SIG-M5 treated with dmso at 0.1 percent for 504 hours (cell line): ENCODE measurements around the gene SH2D7.

Source experiments
- DNase-seq: peaks from one replicate; lab custom pipeline; 2025; ENCODE audit not compliant: unreplicated experiment; lab: John Stamatoyannopoulos, UW

The SH2D7 gene

DNA sequence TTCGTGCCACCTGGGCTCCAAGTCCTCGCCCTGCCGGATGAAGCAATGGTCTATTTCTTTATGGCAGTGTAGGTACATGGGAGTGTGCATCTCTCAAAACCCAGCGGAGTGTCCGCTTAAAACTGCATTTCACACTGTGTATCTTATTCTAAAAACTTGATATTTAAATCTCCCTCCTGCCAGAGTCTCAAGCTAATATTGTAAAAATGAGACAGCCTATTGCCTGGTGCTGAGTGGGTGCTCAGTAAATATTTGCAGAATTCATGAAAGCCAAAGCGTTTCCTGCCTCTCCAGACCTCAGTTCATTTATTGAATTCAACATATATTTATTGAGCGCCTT lies 14.5 kb upstream of the SH2D7 start:
- no peak for DNase-seq

DNA sequence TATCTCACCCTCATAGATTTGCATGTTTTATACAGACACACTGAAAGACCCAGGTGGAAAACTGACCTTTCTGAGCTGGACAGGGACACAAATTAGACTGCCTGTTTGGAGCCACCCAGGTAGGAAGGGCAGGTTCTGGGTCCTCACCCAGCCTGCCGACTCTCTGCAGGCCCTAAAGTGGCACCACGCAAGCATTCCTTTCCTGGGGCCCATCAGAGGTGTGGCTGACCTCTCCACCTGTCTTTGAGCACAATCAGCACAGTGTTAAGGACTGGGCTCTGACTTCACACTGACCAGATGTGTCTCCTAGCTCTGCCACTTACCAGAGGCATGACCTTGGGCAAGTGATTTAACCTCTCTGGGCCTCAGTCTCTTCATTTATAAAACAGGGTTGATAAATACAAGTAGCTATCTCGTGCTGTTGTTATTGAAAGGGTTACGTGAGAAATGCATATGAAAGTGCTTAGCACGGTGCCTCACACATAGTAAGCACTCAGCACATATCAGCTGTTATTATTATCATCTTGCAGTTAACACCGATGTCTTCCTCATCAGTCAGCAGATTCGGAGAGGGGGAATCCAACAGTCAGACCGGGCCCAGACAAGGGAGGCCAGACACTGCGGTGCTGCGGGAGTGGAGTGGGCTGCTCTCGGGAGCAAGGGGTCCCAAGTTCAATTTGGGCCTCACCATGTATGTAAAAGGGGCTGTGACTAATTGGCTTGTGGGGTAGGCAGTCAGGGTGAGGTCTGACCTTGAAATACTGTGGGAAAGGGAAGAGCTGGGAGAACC lies 12.9 kb upstream of the SH2D7 start:
- DNase-seq: no peak

DNA sequence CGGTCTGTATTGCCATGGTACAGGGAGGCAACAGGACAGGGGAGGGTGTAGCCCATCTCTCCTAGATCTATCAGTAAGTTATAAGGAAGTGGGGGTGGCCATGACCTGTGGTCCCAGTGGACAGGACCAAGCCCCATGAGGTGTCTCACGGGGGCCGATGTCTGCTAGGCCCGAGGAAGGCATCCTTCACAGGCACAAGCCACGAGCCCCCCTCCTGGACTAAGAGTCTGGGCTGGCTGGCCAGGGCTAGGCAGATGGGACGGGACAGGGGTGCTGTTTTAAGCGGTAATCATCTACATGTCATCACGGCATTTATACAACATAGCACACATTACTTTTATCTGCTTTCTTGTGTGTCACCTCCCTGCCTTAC lies 12.3 kb upstream of the SH2D7 start:
- DNase-seq: no peak

DNA sequence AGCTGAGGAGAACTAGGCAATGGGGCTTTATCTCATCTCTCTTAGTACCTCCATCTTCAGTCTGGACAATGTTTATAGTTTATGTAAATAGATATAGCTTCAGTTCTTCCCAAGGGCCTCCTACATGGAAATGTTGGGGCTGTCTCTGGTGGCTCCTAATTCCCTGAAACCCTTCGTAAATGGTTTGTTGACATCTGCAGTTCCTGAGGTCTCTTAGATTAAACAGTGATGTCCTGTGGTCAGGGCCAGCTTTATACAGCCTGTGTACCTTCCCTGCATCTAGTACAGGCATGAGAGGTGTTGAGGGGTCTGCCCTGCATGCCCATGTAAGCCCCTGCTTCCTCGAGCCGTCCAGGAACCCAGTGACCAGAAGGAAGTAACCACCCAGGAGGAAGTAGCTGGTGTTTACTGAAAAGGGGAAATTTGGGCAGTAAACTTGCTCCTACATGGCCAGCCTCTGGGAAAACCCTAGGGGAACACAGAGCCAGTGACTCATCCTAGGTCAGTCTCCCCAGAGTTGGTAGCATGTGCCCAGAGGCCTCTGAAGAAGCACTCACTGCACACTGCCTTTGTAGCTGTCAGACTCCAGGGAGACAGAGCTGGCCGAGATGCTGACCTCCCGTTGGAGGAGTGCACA lies 10.1 kb upstream of the SH2D7 start:
- no peak for DNase-seq

DNA sequence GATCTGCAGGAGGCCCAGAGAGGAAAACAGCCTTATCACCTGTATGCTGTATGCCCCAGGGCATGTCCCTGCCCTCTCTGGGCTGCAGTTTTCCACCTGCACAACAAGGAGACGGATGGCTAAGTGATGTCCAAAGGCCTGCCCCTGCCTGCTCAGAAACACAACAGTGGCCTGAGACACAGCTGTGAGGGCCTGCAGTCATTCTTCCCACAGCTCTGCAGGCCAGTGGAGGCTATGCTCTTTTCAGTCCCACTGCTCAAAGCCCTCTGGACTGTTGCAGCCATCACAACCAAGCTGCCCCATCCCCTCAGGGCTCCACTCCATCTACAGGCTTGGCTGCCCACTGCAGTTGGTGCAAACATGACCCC lies 9.6 kb upstream of the SH2D7 start:
- no peak for DNase-seq

DNA sequence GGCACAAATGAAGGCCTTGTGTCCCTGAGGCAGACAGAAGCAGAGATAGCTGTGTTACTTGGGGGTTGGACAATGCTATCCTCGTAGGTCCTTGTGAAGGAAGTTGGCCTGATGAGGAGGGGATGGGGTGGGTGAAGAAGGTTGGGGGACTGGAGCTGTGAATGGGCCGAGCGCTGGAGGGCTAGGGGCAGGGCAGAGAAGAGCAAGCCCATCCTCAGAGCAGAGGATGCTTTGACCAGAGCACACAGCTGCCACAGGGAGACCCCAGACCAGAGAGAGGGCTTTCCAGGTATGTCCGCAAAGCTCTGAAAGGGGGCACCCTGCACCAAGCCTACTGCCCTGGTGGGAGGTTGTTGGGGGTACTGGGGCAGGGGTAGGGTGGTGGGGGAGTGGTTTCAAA lies 9.2 kb upstream of the SH2D7 start:
- DNase-seq: no peak

DNA sequence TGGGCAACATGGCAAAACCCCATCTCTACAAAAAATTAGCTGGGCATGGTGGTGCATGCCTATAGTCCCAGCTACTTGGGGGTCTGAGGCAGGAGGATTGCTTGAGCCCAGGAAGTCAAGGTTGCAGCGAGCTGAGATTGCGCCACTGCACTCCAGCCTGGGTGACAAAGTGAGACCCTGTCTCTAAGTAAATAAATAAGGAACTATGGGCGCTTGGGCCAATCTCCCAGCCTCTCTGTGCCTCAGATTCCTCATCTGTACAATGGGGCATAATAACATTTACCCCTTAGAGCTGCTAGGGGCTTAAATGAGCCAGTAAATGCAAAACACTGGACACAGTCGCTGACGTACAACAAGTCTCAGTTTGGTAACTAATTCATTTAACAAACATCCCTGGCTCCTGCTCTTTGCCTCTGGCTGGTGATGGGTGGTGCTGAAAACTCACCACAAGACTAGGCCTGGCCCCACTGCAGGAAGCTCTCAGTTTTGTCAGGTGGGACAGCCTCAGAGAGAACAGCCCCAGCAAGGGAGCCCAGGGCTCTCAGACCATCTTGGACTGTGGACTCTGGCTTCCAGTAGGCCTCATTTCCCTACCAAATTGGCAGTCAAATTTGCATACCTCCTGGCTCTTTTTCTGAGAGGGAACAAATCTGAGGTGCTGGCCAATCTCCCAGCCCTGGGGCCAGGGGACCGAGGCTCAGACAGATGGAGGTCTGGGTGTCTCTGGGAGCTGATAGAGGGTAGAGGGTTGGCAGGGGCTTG lies 8.5 kb upstream of the SH2D7 start:
- DNase-seq: no peak

DNA sequence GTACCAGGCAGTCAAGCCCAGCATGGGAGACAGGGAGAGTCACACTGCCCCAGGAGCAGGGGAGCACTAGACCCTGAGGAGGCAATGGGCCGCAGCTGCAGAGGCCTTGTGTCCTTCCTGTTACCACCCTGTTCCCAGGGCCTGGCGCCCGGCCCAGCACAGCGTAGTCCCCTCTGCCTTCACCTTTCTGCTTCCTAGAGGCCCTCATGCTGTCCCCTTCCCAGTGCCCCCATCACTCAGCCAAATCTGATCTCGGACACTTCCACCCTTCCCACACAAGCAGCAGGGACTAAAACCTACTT lies 8.0 kb upstream of the SH2D7 start:
- DNase-seq: no peak

DNA sequence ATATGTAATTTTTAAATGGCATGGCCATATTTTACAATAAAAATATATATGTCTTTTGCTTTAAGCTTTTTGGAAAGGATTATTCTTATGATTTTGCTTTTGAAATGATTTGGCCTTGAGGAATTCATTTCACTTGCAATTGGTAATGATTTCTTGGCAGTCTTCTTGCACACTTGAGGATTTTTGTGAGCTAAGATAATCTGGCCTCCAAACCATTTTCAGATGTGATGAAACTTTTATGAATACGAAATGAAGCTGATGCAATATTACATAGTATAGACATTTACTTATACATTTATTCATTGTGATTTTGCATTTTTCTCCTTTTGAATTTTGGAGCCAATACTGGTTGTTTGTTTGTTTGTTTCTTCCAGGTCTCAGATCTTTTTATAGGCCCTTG lies 6.4 kb upstream of the SH2D7 start:
- no peak for DNase-seq

DNA sequence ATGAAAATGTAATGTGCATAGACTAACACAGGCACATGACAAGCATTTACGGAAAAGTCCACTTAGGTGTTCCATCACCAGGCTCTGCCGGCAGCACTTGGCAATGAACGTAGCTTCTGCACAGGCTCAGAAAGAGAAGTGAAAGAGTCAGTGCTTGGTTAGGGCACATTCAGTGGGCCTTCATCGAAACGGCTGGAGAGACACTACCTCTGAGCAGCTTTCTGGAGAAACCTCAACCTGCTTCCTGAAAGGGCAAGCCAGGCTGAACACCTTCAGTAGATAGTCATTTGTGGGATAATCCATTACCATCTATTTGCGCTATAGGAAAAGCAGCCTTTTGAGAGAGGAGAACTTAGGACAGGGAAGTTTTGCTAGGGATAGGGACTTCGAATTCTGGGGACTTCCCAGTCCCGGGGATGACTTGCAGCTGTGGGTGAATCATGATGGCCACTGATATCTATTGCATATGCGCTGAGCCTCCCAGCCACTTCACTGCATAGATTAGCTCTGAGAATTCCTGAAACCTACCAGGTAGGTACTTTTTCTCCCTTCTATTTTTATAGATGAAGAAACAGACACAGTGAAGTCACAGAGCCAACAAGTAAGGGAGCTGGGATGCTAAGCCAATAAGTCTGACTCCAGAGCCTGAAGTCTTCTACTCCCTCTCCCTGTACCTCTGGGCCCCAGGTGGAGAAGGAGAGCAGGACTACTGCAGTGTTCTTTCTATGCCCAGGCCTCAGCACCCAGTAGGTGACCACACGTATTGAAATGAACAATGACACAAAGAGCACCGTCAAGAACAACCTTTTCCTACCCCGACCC lies 4.2 kb upstream of the SH2D7 start:
- DNase-seq: peak; percentile 57

DNA sequence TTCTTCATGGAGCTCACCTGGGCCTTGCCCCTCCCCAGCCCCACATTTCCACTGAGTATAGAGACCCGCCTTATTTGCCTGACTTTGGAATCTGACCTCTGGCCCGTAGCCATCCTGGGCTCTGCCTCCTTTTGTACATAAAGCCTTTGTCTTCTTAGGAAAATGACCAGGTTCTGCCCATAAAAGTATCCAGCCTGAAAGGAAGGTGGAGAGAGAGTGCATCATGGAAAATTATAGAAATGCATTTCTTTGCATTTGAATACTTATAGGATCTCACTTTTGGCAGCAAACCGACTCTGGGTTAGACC lies 3.6 kb upstream of the SH2D7 start:
- no peak for DNase-seq

DNA sequence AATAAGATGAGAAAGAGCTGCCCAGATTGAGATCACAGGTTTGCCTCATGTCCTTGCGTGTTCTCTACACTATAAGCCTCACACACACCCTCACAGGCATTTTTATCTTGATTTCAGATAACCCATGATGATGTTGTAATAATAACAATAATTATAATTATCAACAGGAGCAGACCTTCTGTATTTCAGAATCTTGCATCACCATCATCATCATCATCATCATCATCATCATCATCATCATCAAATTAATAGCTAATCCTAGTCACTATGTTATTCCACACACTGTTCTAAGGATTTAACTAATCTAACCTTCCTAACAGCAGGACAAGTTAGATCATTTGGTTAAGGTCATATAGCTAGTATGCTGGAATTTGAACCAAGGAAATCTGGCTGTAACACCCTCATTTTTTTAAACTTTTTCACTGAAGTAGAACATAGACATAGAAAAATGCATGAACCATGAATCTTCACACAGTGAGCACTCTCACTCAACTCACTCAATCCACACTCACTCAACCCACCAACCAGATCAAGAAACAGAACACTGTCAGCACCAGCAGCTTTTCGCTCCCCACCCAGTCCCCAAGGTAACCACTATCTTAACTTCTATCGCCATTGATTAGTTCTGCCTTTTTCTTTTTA lies 1.8 kb upstream of the SH2D7 start:
- no peak for DNase-seq

DNA sequence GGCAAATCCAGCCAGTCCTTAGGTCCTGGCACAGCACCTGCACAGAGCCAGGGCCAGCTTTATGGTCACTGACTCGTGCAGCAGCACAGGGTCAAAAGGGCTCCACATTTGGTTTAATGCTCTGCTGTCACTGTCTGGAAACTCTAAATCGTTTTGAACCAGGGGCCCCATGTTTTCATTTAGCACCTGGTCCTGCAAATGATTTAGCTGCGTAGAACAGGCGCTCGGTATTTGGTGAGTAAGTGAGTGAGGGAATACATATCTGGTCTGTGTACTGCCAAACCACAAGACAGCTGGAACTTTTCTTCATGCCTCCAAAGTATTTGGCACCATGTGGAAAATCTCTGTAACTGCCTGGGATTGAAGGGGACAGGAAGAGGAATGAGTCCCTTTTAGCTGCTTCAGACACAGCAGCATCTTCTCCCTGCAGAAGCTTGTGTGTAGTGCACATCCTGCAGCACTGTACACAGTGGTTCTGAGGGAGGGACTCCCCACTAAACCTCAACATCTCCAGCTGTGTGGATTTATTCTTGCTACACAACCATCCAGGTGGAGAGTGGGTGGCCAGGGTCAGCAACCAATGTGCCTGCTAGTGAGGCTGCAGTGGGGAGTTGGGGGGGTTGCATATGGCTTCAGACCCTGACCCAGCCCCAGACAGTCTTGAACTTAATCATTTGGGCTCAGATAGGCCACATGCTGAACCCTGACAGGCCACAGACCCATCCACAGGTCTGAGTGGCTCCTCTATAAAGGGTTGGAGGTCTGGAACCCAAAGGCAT lies 1.1 kb downstream of the SH2D7 start:
- DNase-seq: no peak

DNA sequence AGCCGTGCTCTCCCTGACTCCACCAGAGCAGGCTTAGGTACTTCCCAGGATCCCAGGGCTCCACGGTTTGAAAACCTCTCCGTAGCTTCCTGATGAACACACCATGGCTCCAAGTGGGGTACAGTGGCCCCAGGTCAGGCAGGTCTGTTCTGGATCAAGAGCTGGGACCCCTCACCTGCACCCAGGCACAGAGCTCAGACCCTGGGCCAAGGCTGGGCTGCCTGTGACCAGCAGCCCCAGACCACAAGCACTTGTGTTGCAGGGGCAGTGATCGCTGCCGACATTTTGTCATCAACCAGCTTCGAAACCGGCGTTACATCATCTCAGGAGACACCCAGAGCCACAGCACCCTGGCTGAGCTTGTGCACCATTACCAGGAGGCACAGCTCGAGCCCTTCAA lies 5.3 kb downstream of the SH2D7 start:
- no peak for DNase-seq

DNA sequence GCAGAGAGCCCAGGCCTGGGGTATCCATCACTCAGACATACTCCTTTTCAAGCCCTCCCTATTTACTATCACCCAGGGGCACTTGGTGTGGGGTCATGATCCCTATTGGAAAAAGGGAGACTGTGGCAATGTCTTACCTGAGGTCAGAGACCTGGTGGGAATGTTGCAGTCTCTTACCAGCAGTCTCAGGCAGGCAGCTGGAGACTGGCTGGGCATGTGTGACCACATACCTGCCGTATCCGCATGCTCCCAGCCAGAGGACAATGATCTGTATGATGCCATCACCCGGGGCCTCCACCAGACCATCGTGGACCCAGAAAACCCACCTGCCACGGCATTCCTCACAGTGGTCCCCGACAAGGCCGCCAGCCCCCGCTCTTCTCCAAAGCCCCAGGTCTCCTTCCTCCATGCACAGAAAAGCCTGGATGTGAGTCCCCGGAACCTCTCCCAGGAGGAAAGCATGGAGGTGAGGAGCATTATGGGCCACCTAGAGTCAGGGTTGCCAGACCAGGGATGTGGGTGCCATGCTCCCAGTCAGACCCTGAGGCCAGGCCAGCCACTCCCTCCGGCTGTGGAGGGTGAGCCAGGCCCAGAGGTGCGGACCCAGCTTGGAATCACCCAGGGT lies 5.9 kb downstream of the SH2D7 start:
- no peak for DNase-seq

DNA sequence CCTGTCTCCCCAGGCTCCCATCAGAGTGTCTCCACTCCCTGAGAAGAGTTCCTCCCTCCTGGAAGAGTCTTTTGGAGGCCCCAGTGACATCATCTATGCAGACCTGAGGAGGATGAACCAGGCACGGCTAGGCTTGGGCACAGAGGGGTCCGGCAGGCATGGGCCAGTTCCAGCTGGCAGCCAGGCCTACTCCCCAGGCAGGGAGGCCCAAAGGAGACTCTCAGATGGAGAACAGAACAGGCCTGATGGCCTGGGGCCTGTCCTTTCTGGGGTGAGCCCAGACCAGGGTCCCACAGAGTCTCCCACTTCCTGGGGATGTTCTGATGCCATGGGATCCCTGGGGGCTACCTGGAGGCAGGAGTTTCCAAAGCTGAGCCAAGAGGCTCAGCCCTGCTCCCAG lies 8.5 kb downstream of the SH2D7 start:
- no peak for DNase-seq

DNA sequence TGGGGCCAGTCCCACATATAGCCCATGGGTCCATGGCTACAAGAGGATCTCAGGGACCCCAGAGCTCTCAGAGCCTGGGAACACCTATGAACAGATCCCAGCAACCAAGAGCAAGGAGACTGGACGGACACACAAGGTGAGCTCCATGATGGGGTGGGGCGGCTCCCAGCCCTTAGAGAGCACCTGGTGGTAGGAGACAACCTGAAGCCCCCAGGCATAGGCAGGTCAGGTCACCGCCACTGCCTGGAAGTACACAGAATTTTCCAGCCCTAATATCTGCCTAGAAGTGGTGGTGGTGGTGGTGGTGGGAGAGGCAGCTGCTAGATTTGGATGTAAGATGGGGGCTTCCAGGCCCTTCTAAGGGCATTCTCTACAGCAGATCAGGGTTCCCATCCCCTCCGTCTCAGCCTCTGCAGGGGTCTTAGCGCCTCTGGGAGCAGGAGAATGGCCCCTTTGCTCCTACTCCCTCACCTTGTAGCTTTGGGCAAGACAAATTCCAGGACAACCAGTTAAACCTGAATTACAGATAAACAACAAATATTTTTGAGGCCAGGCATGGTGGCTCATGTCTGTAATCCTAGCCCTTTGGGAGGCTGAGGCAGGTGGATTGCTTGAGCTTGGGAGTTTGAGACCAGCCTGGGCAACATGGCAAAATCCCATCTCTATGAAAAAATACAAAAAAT lies 9.2 kb downstream of the SH2D7 start:
- peak; percentile 4 for DNase-seq

DNA sequence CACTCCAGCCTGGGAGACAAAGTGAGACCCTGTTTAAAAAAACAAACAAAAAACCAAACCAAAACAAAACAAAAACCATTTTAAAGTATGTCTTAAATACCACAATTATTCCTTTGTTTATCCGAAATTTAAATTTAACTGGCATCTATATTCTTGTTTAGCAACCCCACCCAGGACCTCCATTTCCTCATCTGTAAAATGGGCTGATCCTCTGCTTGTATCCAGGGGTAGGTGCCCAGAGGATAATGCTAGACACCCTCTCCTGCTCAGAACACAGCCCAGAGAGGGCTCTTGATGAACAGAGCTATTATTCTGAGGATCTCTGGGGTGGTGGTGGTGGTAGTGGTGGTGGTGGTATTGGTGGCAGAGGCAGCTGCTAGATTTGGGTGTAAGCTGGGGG lies 9.8 kb downstream of the SH2D7 start:
- DNase-seq: no peak

DNA sequence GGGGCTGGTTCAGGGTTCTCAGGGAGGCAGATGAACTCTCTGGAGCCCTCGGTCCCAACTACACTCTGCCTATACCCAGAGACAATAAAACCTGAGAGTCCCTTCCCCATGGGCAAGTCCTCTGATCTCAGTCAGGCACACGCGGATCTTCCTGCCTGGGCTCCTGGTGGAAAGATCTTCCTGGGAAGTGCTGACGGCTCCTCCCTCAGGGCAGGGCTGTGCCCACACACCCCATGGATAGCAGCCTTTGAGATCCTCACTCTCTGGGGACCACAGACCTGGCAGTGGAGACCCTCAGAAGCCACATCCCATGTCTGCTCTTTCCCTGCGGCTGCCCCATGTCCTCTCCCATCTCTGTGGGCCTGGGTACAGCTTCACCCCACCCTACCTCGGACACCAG lies 10.4 kb downstream of the SH2D7 start:
- DNase-seq: no peak
